SK-N-SH (cell line): ENCODE measurements around the gene LNX2.

Source experiments
- CTCF ChIP-seq: fragments of 200-600 bp; sonication (generic); IDR thresholded peaks from 2 replicates; pipeline ENCODE4 v1.6.1; 2017; ENCODE audit warnings: antibody characterized with exemption, mild to moderate bottlenecking, moderate library complexity
- MAX ChIP-seq: IDR thresholded peaks from 2 replicates; pipeline ENCODE4 v1.4.0; 2012; ENCODE audit warnings: low read depth
- MEF2A ChIP-seq: IDR thresholded peaks from 2 replicates; pipeline ENCODE4 v1.4.0; 2012; ENCODE audit warnings: low read depth, borderline replicate concordance
- SMC3 ChIP-seq: IDR thresholded peaks from 2 replicates; pipeline ENCODE4 v1.6.1; 2012; ENCODE audit warnings: low read depth, low read length, improper control_type of control experiment
- TAF1 ChIP-seq: IDR thresholded peaks from 2 replicates; pipeline ENCODE4 v1.6.1; 2012; ENCODE audit warnings: low read depth, mild to moderate bottlenecking, low read length, moderate library complexity, borderline replicate concordance

- TF ChIP-seq TAF1, result no peak
- TF ChIP-seq CTCF, result no peak
- no peak for TF ChIP-seq MAX
- TF ChIP-seq SMC3, result no peak
- no peak for TF ChIP-seq MEF2A
These were observed 14.5 kb upstream of the LNX2 start for GRCh38 chr13:27634791-27635190.
